Effector memory CD4-positive, alpha-beta T cell (primary cell): ENCODE measurements around the gene PTGER4.
"Not testable (repeated sequence)": the region's sequence is repeated elsewhere in the genome, so short reads cannot be mapped to it uniquely, and the experiment has no call there.

Experiments
- DNase-seq, 3 donors: peaks; one replicate each; pipeline ENCODE4 v3.0.0-alpha.2; 2020
- H3K27ac ChIP-seq: 2 replicates; pipeline ENCODE4 v1.7.0; 2013; ENCODE audit warnings: mild to moderate bottlenecking, low read length, moderate library complexity; ENCODE audit not compliant: insufficient read depth, poor library complexity, severe bottlenecking
- H3K27me3 ChIP-seq: replicated peaks from 2 replicates; pipeline ENCODE4 v1.7.0; 2013; ENCODE audit warnings: mild to moderate bottlenecking, low read length; ENCODE audit not compliant: insufficient read depth, control insufficient read depth, poor library complexity, severe bottlenecking
- H3K36me3 ChIP-seq: 2 replicates; pipeline ENCODE4 v1.7.0; 2013; ENCODE audit warnings: mild to moderate bottlenecking, low read length, moderate library complexity; ENCODE audit not compliant: control insufficient read depth, insufficient read depth
- H3K4me1 ChIP-seq: 2 replicates; pipeline ENCODE4 v1.7.0; 2013; ENCODE audit warnings: low read length, mild to moderate bottlenecking; ENCODE audit not compliant: control insufficient read depth, insufficient read depth, poor library complexity, severe bottlenecking
- H3K4me3 ChIP-seq: 2 replicates; pipeline ENCODE4 v1.7.0; 2013; ENCODE audit warnings: low read length, low read depth, mild to moderate bottlenecking; ENCODE audit not compliant: insufficient read depth, poor library complexity, severe bottlenecking
- H3K9me3 ChIP-seq: 2 replicates; pipeline ENCODE4 v1.7.0; 2013; ENCODE audit warnings: mild to moderate bottlenecking, low read length, moderate library complexity; ENCODE audit not compliant: control insufficient read depth

The PTGER4 gene

GRCh38 chr5:40716000-40716399 is 36.3 kb downstream of the PTGER4 start:
- peaks cover 8% of the 10 kb centered on the region for H3K36me3 ChIP-seq
- no peak overlapping the region for H3K4me3 ChIP-seq
- no peak overlapping the region for H3K27ac ChIP-seq
- no peak for DNase-seq
- H3K4me1 ChIP-seq: no peaks in the 10 kb centered on the region
- H3K27me3 ChIP-seq: no peaks in the 10 kb centered on the region
- no peaks in the 10 kb centered on the region for H3K9me3 ChIP-seq

DNA sequence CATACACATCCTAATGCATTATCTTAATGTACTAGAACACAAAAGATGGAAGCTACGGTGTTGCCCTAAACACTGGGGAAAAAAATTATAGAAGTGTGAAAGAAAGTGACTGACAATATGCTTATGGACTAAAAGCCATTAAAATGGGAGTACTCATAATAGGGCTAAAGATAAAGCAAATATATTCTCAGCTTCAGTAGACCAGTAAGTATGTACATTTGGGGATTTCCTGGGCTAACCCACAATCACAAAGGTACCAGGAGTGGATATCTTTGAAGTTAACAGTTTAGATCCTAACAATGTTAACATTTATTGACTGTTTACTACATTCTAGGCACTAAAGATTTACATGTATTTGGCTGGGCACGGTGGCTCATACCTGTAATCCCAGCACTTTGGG is 36.9 kb downstream of the PTGER4 start:
- no peaks in the 10 kb centered on the region for H3K27me3 ChIP-seq
- H3K36me3 ChIP-seq: peaks cover 11% of the 10 kb centered on the region
- no peak overlapping the region for H3K27ac ChIP-seq
- no peaks in the 10 kb centered on the region for H3K9me3 ChIP-seq
- no peak for DNase-seq
- no peak overlapping the region for H3K4me3 ChIP-seq
- H3K4me1 ChIP-seq: no peaks in the 10 kb centered on the region

- no peak for DNase-seq
- no peak overlapping the region for H3K4me3 ChIP-seq
- H3K27me3 ChIP-seq: no peaks in the 10 kb centered on the region
- no peaks in the 10 kb centered on the region for H3K9me3 ChIP-seq
- H3K4me1 ChIP-seq: no peaks in the 10 kb centered on the region
- H3K27ac ChIP-seq: no peak overlapping the region
- peaks cover 15% of the 10 kb centered on the region for H3K36me3 ChIP-seq
Observed at GRCh38 chr5:40717281-40717680, 37.6 kb downstream of the PTGER4 start.

DNA sequence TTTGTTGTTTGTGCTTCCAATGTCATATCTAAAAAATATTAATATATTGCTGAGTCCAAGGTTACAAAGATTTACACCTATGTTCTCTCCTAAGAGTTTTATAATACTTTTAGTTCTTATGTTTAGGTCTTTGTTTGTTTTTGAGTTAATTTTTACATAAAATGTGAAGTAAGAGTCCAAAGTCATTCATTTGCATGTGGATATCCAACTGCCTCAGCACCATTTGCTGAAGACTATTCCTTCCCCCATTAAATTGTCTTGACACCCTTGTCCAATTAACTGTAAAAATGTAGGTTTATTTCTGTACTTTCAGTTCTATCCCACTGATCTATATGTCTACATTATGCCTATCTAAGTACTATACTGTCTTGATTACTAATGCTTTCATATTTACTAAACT is 40.4 kb downstream of the PTGER4 start:
- Histone ChIP-seq H3K27me3 (no peaks in the 10 kb centered on the region), H3K4me3 (no peak overlapping the region), H3K36me3 (peaks cover 20% of the 10 kb centered on the region), H3K27ac (no peak overlapping the region), H3K9me3 (no peaks in the 10 kb centered on the region), H3K4me1 (no peaks in the 10 kb centered on the region)
- no peak for DNase-seq

GRCh38 chr5:40722497-40722911 is 42.8 kb downstream of the PTGER4 start:
- not testable (repeated sequence) for H3K4me3 ChIP-seq, DNase-seq, H3K27ac ChIP-seq, H3K9me3 ChIP-seq, H3K27me3 ChIP-seq, H3K4me1 ChIP-seq
- H3K36me3 ChIP-seq: peaks cover 27% of the 10 kb centered on the region

GRCh38 chr5:40733434-40733833 is 53.7 kb downstream of the PTGER4 start:
- H3K9me3 ChIP-seq: no peaks in the 10 kb centered on the region
- no peak overlapping the region for H3K4me3 ChIP-seq
- no peak for DNase-seq
- H3K27me3 ChIP-seq: no peaks in the 10 kb centered on the region
- no peak overlapping the region for H3K27ac ChIP-seq
- no peaks in the 10 kb centered on the region for H3K4me1 ChIP-seq
- H3K36me3 ChIP-seq: no peaks in the 10 kb centered on the region

DNA sequence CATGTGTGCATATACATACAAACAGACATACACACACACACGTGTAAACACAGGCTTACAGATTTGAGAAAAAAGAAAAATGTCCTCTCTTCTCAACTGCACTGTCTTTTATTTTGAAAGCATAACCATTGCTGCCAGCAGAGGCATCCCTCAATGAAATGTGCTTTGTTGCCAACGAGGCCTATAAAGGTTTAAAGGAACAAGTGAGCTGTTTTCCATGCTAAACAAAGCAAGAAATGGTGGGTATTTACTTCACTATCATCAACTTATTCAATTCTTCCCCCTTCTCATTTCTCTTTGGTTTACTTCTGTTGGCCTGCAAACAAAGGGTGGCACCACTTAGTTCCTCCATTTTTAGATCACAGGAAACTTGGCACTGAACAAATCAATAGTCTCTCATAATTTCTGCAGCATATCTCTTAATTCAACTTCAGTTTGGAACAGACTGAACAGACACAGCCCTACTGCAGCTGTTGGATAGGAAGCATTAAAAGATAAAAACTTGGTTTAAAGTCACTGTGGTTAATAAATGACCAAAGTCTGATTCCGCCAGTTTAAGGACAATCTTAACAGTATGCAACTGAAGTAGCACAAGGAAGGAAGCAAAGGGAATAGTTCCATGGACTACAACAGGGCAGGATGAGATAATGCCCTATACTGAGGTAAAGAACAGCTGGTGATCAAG is 54.3 kb downstream of the PTGER4 start:
- Histone ChIP-seq H3K4me3 (no peak overlapping the region), H3K36me3 (peaks cover 4% of the 10 kb centered on the region)

GRCh38 chr5:40734986-40735385 is 55.3 kb downstream of the PTGER4 start:
- Histone ChIP-seq H3K9me3 (no peaks in the 10 kb centered on the region), H3K36me3 (peaks cover 8% of the 10 kb centered on the region), H3K27me3 (no peaks in the 10 kb centered on the region), H3K4me3 (no peak overlapping the region), H3K4me1 (no peaks in the 10 kb centered on the region), H3K27ac (no peak overlapping the region)
- DNase-seq: no peak

More for the DNA sequence above, 54.3 kb downstream of the PTGER4 start:
- no peak for DNase-seq
- Histone ChIP-seq H3K27me3 (no peaks in the 10 kb centered on the region), H3K9me3 (no peaks in the 10 kb centered on the region), H3K27ac (no peak overlapping the region), H3K4me1 (no peaks in the 10 kb centered on the region)

DNA sequence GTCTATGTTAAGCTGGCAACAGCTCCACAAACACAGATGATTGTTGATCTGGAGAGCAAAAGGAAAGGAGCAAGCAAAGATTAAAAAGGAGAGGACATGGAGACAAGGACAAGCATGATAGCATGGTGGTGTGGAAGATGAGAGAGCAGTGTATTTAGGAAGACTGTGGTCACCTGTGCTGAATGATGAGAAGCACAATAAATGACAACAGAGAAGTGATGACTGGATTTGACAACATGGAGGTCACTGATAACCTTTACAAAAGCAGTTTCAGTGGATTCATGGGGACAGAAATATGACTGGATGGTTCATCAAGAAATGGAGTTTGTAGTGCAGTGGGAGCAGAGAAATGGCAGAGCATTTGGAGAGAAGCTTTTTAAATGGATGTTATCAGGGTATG is 55.9 kb downstream of the PTGER4 start:
- DNase-seq: no peak
- Histone ChIP-seq H3K4me3 (no peak overlapping the region), H3K27ac (no peak overlapping the region), H3K36me3 (peaks cover 12% of the 10 kb centered on the region), H3K27me3 (no peaks in the 10 kb centered on the region), H3K4me1 (no peaks in the 10 kb centered on the region), H3K9me3 (no peaks in the 10 kb centered on the region)

DNA sequence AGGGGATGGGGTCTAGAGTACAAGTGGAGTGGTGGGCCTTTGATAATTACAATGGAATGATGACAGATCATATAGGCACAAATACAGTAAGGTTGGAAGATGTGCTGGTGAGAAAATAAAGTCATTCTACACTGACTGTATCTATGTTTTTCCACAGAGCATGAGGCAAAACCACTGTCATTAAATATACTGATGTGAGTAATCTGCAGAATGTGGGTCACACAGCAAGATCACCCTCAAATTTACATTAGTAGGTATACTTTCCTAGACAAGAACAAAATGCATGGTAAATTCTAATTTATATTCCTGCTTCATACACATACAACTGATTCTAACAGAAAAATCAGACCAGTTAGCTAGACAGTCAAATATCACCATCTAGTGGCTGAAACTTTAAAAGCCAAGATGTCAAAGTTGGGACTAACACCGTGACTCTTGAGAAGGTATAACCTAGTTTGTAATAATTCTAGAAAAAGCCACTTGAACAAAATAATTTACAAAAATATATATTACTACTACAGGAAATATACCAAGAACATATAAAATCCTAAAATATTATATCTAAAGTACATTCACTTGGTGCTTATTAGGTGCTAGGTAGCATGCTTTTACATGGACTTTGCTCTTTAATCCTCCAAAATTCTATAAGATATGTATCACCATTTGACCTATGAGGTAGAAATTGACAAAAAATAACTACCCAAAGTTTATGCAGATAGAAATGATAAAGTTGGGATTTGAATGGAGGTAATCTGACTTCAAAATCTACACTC is 56.6 kb downstream of the PTGER4 start:
- H3K27me3 ChIP-seq: no peaks in the 10 kb centered on the region
- H3K4me1 ChIP-seq: no peaks in the 10 kb centered on the region
- no peak overlapping the region for H3K27ac ChIP-seq
- DNase-seq: no peak
- H3K4me3 ChIP-seq: no peak overlapping the region
- H3K36me3 ChIP-seq: peaks cover 18% of the 10 kb centered on the region
- H3K9me3 ChIP-seq: no peaks in the 10 kb centered on the region
